CD4-positive, alpha-beta T cell (primary cell): Measurements from ENCODE around the gene GABRA5. TPM values are rescaled to one million over a fixed set of nuclear protein-coding genes. Genes with fewer than 3 reads are reported as not detected.

Experiments used
- ATAC-seq: fragments of 200-7000 bp; cut with Tn5 transposase; one replicate; pipeline ENCODE4 v1.10.0; 2022; ENCODE audit warnings: mild to moderate bottlenecking; ENCODE audit not compliant: poor library complexity
- CTCF ChIA-PET: fragments of 350-600 bp; sonication (Branson Sonifier 250); formaldehyde crosslinking; loops from one replicate; lab custom pipeline; 2021; ENCODE audit warnings: antibody characterized with exemption, inconsistent platforms; lab: Charles Lee
- POLR2A ChIA-PET: fragments of 350-600 bp; sonication (Branson Sonifier 250); formaldehyde crosslinking; loops from one replicate; lab custom pipeline; 2021; ENCODE audit warnings: antibody characterized with exemption, inconsistent platforms; lab: Charles Lee
- DNase-seq, 14 experiments: peaks; one replicate each; pipeline ENCODE4 v3.0.0-alpha.2; 2013 to 2020; ENCODE audit warnings: mixed read lengths in 2 of 14
- H3K27ac ChIP-seq, 2 donors: one replicate each; pipeline versions ENCODE4 v1.5.1 to v1.7.0; 2013; ENCODE audit warnings: low read length in 2 of 2, low read depth in 1 of 2, mild to moderate bottlenecking in 1 of 2
- H3K27me3 ChIP-seq, 2 experiments: 1 replicate in 1 of 2; 2 replicates in 1 of 2; pipeline versions ENCODE4 v1.6.1 to v1.7.0; 2013; ENCODE audit warnings: low read length in 2 of 2, control low read depth in 1 of 2, mild to moderate bottlenecking in 1 of 2, moderate library complexity in 1 of 2; ENCODE audit not compliant: insufficient read depth in 2 of 2, control insufficient read depth in 1 of 2
- H3K36me3 ChIP-seq: one replicate; pipeline ENCODE4 v1.6.1; 2013; ENCODE audit warnings: low read length, control low read depth; ENCODE audit not compliant: insufficient read depth
- H3K4me1 ChIP-seq: one replicate; pipeline ENCODE4 v1.6.1; 2013; ENCODE audit warnings: low read length, control low read depth; ENCODE audit not compliant: insufficient read depth
- H3K4me3 ChIP-seq: one replicate; pipeline ENCODE4 v1.5.1; 2013; ENCODE audit warnings: mild to moderate bottlenecking, low read length, moderate library complexity
- H3K9me3 ChIP-seq, 2 experiments: 1 replicate in 1 of 2; 2 replicates in 1 of 2; pipeline versions ENCODE4 v1.6.1 to v1.7.0; 2013; ENCODE audit warnings: low read length in 2 of 2, mild to moderate bottlenecking in 2 of 2, control low read depth in 1 of 2, moderate library complexity in 1 of 2; ENCODE audit not compliant: control insufficient read depth in 1 of 2, insufficient read depth in 1 of 2
- H3K27ac Mint-ChIP-seq: one replicate; pipeline ENCODE4 v1.8.0; 2020; ENCODE audit warnings: mixed read lengths
- H3K27me3 Mint-ChIP-seq: one replicate; pipeline ENCODE4 v1.8.0; 2021; ENCODE audit warnings: mixed read lengths
- H3K36me3 Mint-ChIP-seq: one replicate; pipeline ENCODE4 v1.8.0; 2021; ENCODE audit warnings: low read depth, mixed read lengths
- H3K4me1 Mint-ChIP-seq: one replicate; pipeline ENCODE4 v1.8.0; 2021; ENCODE audit warnings: low read depth, mixed read lengths
- H3K4me3 Mint-ChIP-seq: one replicate; pipeline ENCODE4 v1.8.0; 2020; ENCODE audit warnings: mild to moderate bottlenecking, mixed read lengths
- H3K9me3 Mint-ChIP-seq: one replicate; pipeline ENCODE4 v1.8.0; 2020; ENCODE audit warnings: mixed read lengths
- CTCF ChIP-seq: fragments of 200-600 bp; IDR thresholded peaks from one replicate; pipeline ENCODE4 v1.8.0; 2022; ENCODE audit warnings: antibody characterized with exemption, mild to moderate bottlenecking
- intact Hi-C, 2 experiments: fragments of 100-400 bp; cut with DNase I in 1 of 2; cut with micrococcal nuclease in 1 of 2; formaldehyde crosslinking; loops; one replicate each; pipeline versions ENCODE4 v1.15.1 to v1.9.0; 2023 to 2025; cut with DNase I, micrococcal nuclease
- total RNA-seq, 174 experiments: library from RNA in 2 of 174; stranded (reverse) in 2 of 174; gene quantifications; one replicate each; pipeline ENCODE4 v1.2.3 and lab custom pipeline; 2021 to 2026

The GABRA5 gene
- total RNA-seq, 2 experiments from 2014 or later = not detected

- CTCF ChIA-PET = no interaction called here
- Histone ChIP-seq H3K27ac (no peak overlapping the region), H3K36me3 (no peaks in the 10 kb centered on the region), H3K4me3 (no peak overlapping the region), H3K27me3 (no peaks in the 10 kb centered on the region), H3K4me1 (no peaks in the 10 kb centered on the region), H3K9me3 (peaks cover 0 to 6% of the 10 kb centered on the region in 2 experiments)
- Mint-ChIP-seq H3K4me3 (no peak overlapping the region), H3K4me1 (no peaks in the 10 kb centered on the region), H3K9me3 (peaks cover 6% of the 10 kb centered on the region), H3K27me3 (no peaks in the 10 kb centered on the region), H3K27ac (no peak overlapping the region), H3K36me3 (no peaks in the 10 kb centered on the region)
- POLR2A ChIA-PET = no interaction called here
- DNase-seq (no peak), ATAC-seq (no peak)
- intact Hi-C loops = no loop called here
- TF ChIP-seq CTCF = no peak
These were observed 61.2 kb downstream of the GABRA5 start for GRCh38 chr15:26928051-26928450.

- ChIA-PET CTCF (no interaction called here), POLR2A (no interaction called here)
- H3K4me1 ChIP-seq = no peaks in the 10 kb centered on the region
- no peak overlapping the region for H3K27ac Mint-ChIP-seq
- no peaks in the 10 kb centered on the region for H3K4me1 Mint-ChIP-seq
- H3K36me3 Mint-ChIP-seq = no peaks in the 10 kb centered on the region
- intact Hi-C loops = no loop called here
- no peak overlapping the region for H3K4me3 ChIP-seq
- H3K27me3 ChIP-seq = no peaks in the 10 kb centered on the region
- no peak overlapping the region for H3K4me3 Mint-ChIP-seq
- no peak overlapping the region for H3K27ac ChIP-seq
- no peaks in the 10 kb centered on the region for H3K36me3 ChIP-seq
- peaks cover 0 to 6% of the 10 kb centered on the region in 2 experiments for H3K9me3 ChIP-seq
- H3K27me3 Mint-ChIP-seq = no peaks in the 10 kb centered on the region
- H3K9me3 Mint-ChIP-seq = peaks cover 11% of the 10 kb centered on the region
- ATAC-seq (no peak), DNase-seq (no peak)
- TF ChIP-seq CTCF = no peak
These were observed 62.7 kb downstream of the GABRA5 start for GRCh38 chr15:26929588-26929987.

- Mint-ChIP-seq H3K27me3 (no peaks in the 10 kb centered on the region), H3K4me1 (no peaks in the 10 kb centered on the region), H3K36me3 (no peaks in the 10 kb centered on the region), H3K27ac (no peak overlapping the region), H3K9me3 (peaks cover 10% of the 10 kb centered on the region), H3K4me3 (no peak overlapping the region)
- no peaks in the 10 kb centered on the region for H3K4me1 ChIP-seq
- H3K4me3 ChIP-seq = no peak overlapping the region
- no peaks in the 10 kb centered on the region for H3K27me3 ChIP-seq
- no peak for TF ChIP-seq CTCF
- H3K36me3 ChIP-seq = no peaks in the 10 kb centered on the region
- CTCF ChIA-PET = interaction anchor here (0.6 kb wide), 1 partner anchor 608 kb away, joined by 3 read pairs; no protein-coding TSS in a partner anchor
- POLR2A ChIA-PET = no interaction called here
- intact Hi-C loops = no loop called here
- peaks cover 0 to 25% of the 10 kb centered on the region in 2 experiments for H3K9me3 ChIP-seq
- ATAC-seq = no peak
- no peak for DNase-seq
- no peak overlapping the region for H3K27ac ChIP-seq
These were observed 68.0 kb downstream of the GABRA5 start for GRCh38 chr15:26934848-26935247.
